Panc1 (cell line): ENCODE data around the gene KIF1A. TPM values are rescaled to one million over a fixed set of nuclear protein-coding genes. Genes with fewer than 3 reads are reported as not detected.

Source experiments
- ATAC-seq: fragments of 200-7000 bp; cut with Tn5 transposase; 2 replicates; pipeline ENCODE4 v1.9.1; 2020; ENCODE audit warnings: mild to moderate bottlenecking, moderate library complexity
- BruUV-seq: library from RNA; stranded (reverse); fragments of 400-500 nt; replicated peaks from 2 replicates; lab custom pipeline; 2021; lab: Mats Ljungman, UMichigan
- CTCF ChIA-PET: fragments of 300-600 bp; sonication (Branson Sonifier 250); formaldehyde crosslinking; loops from one replicate; lab custom pipeline; 2022; ENCODE audit warnings: antibody characterized with exemption; lab: Charles Lee
- POLR2A ChIA-PET: fragments of 300-600 bp; sonication (Branson Sonifier 250); formaldehyde crosslinking; loops from one replicate; lab custom pipeline; 2022; ENCODE audit warnings: antibody characterized with exemption; lab: Charles Lee
- DNase-seq: peaks from one replicate; pipeline ENCODE4 v3.0.0-alpha.2; 2010; ENCODE audit warnings: low read depth, low spot score
- H3K27ac ChIP-seq: 2 replicates; pipeline ENCODE4 v1.5.1; 2011; ENCODE audit warnings: mild to moderate bottlenecking, low read length, inconsistent platforms
- H3K27me3 ChIP-seq: fragments of 200-500 bp; sonication (Bioruptor generic); 2 replicates; pipeline ENCODE4 v1.6.0; 2014; ENCODE audit warnings: low read length, inconsistent platforms; ENCODE audit not compliant: control insufficient read depth, insufficient read depth
- H3K36me3 ChIP-seq: fragments of 200-500 bp; sonication (Bioruptor generic); 2 replicates; pipeline ENCODE4 v1.5.1; 2014; ENCODE audit warnings: inconsistent platforms, mild to moderate bottlenecking, low read length, moderate library complexity; ENCODE audit not compliant: control insufficient read depth, insufficient read depth
- H3K4me1 ChIP-seq: 2 replicates; pipeline ENCODE4 v1.5.1; 2011; ENCODE audit warnings: inconsistent platforms, mild to moderate bottlenecking, low read length, moderate library complexity; ENCODE audit not compliant: control insufficient read depth, insufficient read depth
- H3K4me3 ChIP-seq, 2 experiments: 2 replicates each; pipeline ENCODE4 v1.5.1; 2011 to 2012; ENCODE audit warnings: low read depth in 2 of 2, low read length in 2 of 2, mild to moderate bottlenecking in 2 of 2, inconsistent platforms in 1 of 2, moderate library complexity in 1 of 2
- H3K9me3 ChIP-seq: fragments of 200-500 bp; sonication (Bioruptor generic); 2 replicates; pipeline ENCODE4 v1.5.1; 2014; ENCODE audit warnings: low read depth, mild to moderate bottlenecking, inconsistent platforms, low read length, moderate library complexity; ENCODE audit not compliant: control insufficient read depth, insufficient read depth
- CTCF ChIP-seq: fragments of 450-650 bp; IDR thresholded peaks from 2 replicates; pipeline ENCODE4 v1.5.1; 2017; ENCODE audit warnings: mild to moderate bottlenecking
- POLR2AphosphoS5 ChIP-seq: IDR thresholded peaks from 2 replicates; pipeline ENCODE4 v1.6.1; 2012; ENCODE audit warnings: mild to moderate bottlenecking, low read depth, low read length, moderate library complexity
- SIN3A ChIP-seq: IDR thresholded peaks from 2 replicates; pipeline ENCODE4 v1.6.1; 2012; ENCODE audit warnings: low read depth, mild to moderate bottlenecking, low read length, moderate library complexity, borderline replicate concordance; ENCODE audit not compliant: insufficient read depth
- TCF7L2 ChIP-seq: IDR thresholded peaks from 2 replicates; pipeline ENCODE4 v1.6.1; 2011; ENCODE audit warnings: mild to moderate bottlenecking, low read depth, low read length, inconsistent platforms
- in situ Hi-C: cut with HindIII; loops from 2 replicates; pipeline ENCODE4 v1.10.0; 2016; ENCODE audit warnings: low sequenced_read_pairs, low pct_unique_long_range_greater_than_20kb
- intact Hi-C: fragments of 100-400 bp; cut with micrococcal nuclease; formaldehyde crosslinking; loops from one replicate; pipeline ENCODE4 v1.10.0; 2022; ENCODE audit not compliant: unreplicated experiment
- total RNA-seq: library from RNA; stranded (reverse); gene quantifications from one replicate; pipeline ENCODE4 v1.2.1, GENCODE V29; 2021; ENCODE audit not compliant: unreplicated experiment
- TF ChIP-seq, protein P1 (sequence below), 2 experiments: IDR thresholded peaks; 2 replicates each; pipeline ENCODE4 v1.6.1; 2011 to 2012; ENCODE audit warnings: low read depth in 2 of 2, control low read depth in 1 of 2, low read length in 1 of 2, mild to moderate bottlenecking in 1 of 2, moderate library complexity in 1 of 2; ENCODE audit not compliant: insufficient read depth in 1 of 2

KIF1A gene
- total RNA-seq, 1 experiment from 2014 or later: 132 TPM

- no TSS peak for BruUV-seq
- H3K36me3 ChIP-seq: no peaks in the 10 kb centered on the region
- H3K27ac ChIP-seq: no peak overlapping the region
- ATAC-seq: no peak
- intact Hi-C loops (no loop called here), in situ Hi-C loops (no loop called here)
- ChIA-PET CTCF (no interaction called here), POLR2A (no interaction called here)
- DNase-seq: no peak
- no peaks in the 10 kb centered on the region; the same call in 1 of the 2 replicates for H3K4me1 ChIP-seq
- no peaks in the 10 kb centered on the region for H3K9me3 ChIP-seq
- TF ChIP-seq TCF7L2 (no peak), CTCF (no peak), SIN3A (no peak), POLR2AphosphoS5 (no peak)
- TF ChIP-seq, protein P1, sequence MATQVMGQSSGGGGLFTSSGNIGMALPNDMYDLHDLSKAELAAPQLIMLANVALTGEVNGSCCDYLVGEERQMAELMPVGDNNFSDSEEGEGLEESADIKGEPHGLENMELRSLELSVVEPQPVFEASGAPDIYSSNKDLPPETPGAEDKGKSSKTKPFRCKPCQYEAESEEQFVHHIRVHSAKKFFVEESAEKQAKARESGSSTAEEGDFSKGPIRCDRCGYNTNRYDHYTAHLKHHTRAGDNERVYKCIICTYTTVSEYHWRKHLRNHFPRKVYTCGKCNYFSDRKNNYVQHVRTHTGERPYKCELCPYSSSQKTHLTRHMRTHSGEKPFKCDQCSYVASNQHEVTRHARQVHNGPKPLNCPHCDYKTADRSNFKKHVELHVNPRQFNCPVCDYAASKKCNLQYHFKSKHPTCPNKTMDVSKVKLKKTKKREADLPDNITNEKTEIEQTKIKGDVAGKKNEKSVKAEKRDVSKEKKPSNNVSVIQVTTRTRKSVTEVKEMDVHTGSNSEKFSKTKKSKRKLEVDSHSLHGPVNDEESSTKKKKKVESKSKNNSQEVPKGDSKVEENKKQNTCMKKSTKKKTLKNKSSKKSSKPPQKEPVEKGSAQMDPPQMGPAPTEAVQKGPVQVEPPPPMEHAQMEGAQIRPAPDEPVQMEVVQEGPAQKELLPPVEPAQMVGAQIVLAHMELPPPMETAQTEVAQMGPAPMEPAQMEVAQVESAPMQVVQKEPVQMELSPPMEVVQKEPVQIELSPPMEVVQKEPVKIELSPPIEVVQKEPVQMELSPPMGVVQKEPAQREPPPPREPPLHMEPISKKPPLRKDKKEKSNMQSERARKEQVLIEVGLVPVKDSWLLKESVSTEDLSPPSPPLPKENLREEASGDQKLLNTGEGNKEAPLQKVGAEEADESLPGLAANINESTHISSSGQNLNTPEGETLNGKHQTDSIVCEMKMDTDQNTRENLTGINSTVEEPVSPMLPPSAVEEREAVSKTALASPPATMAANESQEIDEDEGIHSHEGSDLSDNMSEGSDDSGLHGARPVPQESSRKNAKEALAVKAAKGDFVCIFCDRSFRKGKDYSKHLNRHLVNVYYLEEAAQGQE (IDR thresholded peaks at IDR 0.05; ENCODE audit: insufficient read depth in 1 of 2, low read depth in 2 of 2, low read length in 1 of 2): no peak
- H3K27me3 ChIP-seq: no peaks in the 10 kb centered on the region
- H3K4me3 ChIP-seq: no peak overlapping the region
Measured at GRCh38 chr2:240717181-240717641, 102.8 kb downstream of the KIF1A start.

DNA sequence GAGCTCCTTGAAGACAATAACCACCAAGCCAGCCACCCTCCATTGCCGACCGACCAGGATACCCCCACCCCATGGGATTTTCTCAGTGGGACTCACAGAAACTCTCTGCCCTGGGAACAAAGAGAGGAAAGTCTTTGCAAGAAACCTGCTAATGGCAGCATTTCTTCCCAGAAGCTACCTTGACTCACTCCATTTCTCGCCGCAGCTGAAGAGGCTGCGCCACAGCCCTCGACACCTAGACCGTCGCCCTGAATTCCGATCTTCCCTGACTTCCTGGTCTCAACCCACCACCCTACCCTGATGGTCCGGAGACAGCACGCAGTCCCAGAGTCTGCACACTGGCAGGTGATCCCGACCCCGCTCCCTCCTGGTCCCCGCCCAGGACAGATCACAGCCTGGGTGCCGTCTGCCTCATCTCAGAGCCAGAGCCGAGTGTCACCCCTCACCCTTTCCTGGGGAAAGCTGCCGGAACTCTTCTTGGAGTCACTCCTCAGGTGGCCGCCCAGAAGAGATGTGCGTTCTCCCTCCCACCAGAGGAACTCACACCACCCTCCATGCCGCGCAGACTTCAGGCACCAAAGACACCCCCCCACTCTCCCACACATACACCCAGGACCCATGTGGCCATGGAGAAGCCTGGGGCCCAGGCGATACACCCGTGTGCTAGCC is 103.8 kb downstream of the KIF1A start:
- no peak for DNase-seq
- H3K4me1 ChIP-seq: no peaks in the 10 kb centered on the region; the same call in 1 of the 2 replicates
- POLR2A ChIA-PET: no interaction called here
- no peaks in the 10 kb centered on the region for H3K9me3 ChIP-seq
- no peaks in the 10 kb centered on the region for H3K27me3 ChIP-seq
- in situ Hi-C loops: no loop called here
- CTCF ChIA-PET: no interaction called here
- BruUV-seq: TSS peak; percentile 83
- no peak for ATAC-seq
- no peak overlapping the region for H3K27ac ChIP-seq
- no peak for TF ChIP-seq TCF7L2
- no peak for TF ChIP-seq SIN3A
- TF ChIP-seq, protein P1 (IDR thresholded peaks at IDR 0.05; ENCODE audit: insufficient read depth in 1 of 2, low read depth in 2 of 2, low read length in 1 of 2): no peak
- TF ChIP-seq POLR2AphosphoS5: no peak
- no peak for TF ChIP-seq CTCF
- intact Hi-C loops: no loop called here
- H3K4me3 ChIP-seq: no peak overlapping the region
- no peaks in the 10 kb centered on the region for H3K36me3 ChIP-seq
